Stomach smooth muscle (tissue), 2 donors: ENCODE measurements around the gene QRFPR.

Experiments
- H3K27ac ChIP-seq: one replicate; pipeline ENCODE4 v1.7.0; 2013; ENCODE audit warnings: mild to moderate bottlenecking, low read length, inconsistent platforms
- H3K27me3 ChIP-seq, 2 donors: one replicate each; pipeline ENCODE4 v1.7.0; 2013; ENCODE audit warnings: low read length in 2 of 2; ENCODE audit not compliant: insufficient read depth in 2 of 2, control insufficient read depth in 1 of 2
- H3K36me3 ChIP-seq, 2 donors: one replicate each; pipeline ENCODE4 v1.7.0; 2013; ENCODE audit warnings: low read length in 2 of 2; ENCODE audit not compliant: control insufficient read depth in 2 of 2, insufficient read depth in 2 of 2
- H3K4me1 ChIP-seq: one replicate; pipeline ENCODE4 v1.7.0; 2013; ENCODE audit warnings: low read length; ENCODE audit not compliant: control insufficient read depth, insufficient read depth
- H3K4me3 ChIP-seq, 2 donors: one replicate each; pipeline ENCODE4 v1.7.0; 2013; ENCODE audit warnings: low read length in 2 of 2
- H3K9ac ChIP-seq, 2 donors: one replicate each; pipeline ENCODE4 v1.7.0; 2013; ENCODE audit warnings: low read length in 2 of 2, mild to moderate bottlenecking in 1 of 2
- H3K9me3 ChIP-seq, 2 donors: one replicate each; pipeline ENCODE4 v1.7.0; 2013; ENCODE audit warnings: low read length in 2 of 2; ENCODE audit not compliant: control insufficient read depth in 2 of 2
- donor health status: healthy.
- donor health status: Pancreatic carcinoma.

QRFPR gene

GRCh38 chr4:121308328-121308663, 72.5 kb downstream of the QRFPR start:
- Histone ChIP-seq H3K9me3 (no peaks in the 10 kb centered on the region), H3K4me3 (no peak overlapping the region), H3K4me1 (no peaks in the 10 kb centered on the region), H3K36me3 (no peaks in the 10 kb centered on the region), H3K27ac (no peak overlapping the region), H3K9ac (no peak overlapping the region), H3K27me3 (no peaks in the 10 kb centered on the region)

DNA sequence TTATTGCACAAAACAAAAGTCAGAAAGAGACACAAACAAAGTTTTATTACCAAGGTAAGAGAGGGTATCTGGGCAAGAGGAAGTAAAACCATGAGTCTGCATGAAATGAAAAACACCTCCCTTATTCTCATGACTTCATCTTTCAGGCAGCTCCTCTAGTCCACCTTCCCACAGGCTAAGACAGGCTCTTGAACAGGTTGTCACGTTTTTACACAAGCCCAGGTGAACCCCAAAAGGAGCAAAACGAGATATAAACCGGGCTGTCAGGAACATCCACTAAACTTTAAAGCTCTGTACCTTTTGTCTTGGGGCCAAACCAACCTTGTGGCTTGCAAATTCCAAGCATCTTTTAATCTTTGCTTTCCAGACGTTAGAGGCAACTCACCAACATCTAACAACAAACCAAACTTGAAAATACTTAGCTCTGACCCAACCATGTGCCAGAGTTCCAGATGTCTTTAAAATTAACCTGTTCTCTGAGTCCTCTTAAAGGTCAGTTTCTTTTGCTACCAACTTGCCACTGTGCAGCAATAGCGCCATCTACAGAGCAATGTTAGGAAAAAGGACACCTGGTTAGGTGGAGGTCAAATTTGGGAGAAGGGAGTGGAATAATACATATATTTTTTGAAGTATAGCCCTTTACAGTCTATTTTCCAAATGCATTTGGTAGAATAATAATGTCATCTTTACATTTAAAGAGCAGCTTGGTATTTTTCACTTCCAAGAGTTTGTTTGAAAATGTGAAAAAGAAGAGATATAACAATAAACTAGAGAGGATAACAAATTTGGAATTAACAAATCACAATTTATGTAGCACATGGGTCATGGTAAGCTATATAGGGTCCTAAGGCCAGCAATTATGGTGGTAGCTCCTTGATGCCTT, 73.1 kb downstream of the QRFPR start:
- H3K4me1 ChIP-seq = no peaks in the 10 kb centered on the region
- no peak overlapping the region for H3K27ac ChIP-seq
- no peak overlapping the region for H3K9ac ChIP-seq
- no peaks in the 10 kb centered on the region for H3K36me3 ChIP-seq
- no peaks in the 10 kb centered on the region for H3K9me3 ChIP-seq
- no peak overlapping the region for H3K4me3 ChIP-seq
- no peaks in the 10 kb centered on the region for H3K27me3 ChIP-seq

- Histone ChIP-seq H3K9ac (no peak overlapping the region), H3K9me3 (no peaks in the 10 kb centered on the region), H3K27ac (no peak overlapping the region), H3K4me1 (no peaks in the 10 kb centered on the region), H3K27me3 (no peaks in the 10 kb centered on the region), H3K36me3 (no peaks in the 10 kb centered on the region), H3K4me3 (no peak overlapping the region)
Observed at GRCh38 chr4:121306931-121307330, 73.9 kb downstream of the QRFPR start.

- Histone ChIP-seq H3K4me1 (no peaks in the 10 kb centered on the region), H3K9me3 (no peaks in the 10 kb centered on the region), H3K36me3 (no peaks in the 10 kb centered on the region), H3K4me3 (no peak overlapping the region), H3K27ac (no peak overlapping the region), H3K27me3 (no peaks in the 10 kb centered on the region), H3K9ac (no peak overlapping the region)
Observed at GRCh38 chr4:121304893-121305292, 75.9 kb downstream of the QRFPR start.

DNA sequence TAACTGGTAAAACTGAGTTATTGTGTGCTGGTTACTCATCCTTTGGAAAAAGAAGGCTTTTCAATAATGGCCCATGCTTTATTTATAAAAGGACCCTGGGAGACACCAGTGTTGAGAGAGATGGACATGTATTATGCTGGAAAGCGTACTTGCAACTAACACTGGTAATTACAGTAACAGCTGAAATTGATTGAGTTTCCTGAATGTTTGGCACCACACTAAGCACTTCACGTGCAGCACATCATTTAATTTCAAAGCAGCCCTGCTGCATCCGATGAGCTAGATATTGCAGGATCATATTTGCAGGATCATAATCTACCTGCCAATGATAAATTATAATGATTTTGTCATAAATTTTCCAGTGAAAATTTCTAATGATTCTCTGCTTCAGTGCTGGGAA, 81.5 kb downstream of the QRFPR start:
- no peaks in the 10 kb centered on the region for H3K36me3 ChIP-seq
- H3K9me3 ChIP-seq = no peaks in the 10 kb centered on the region
- H3K4me3 ChIP-seq = no peak overlapping the region
- H3K27me3 ChIP-seq = no peaks in the 10 kb centered on the region
- H3K9ac ChIP-seq = no peak overlapping the region
- H3K4me1 ChIP-seq = no peaks in the 10 kb centered on the region
- H3K27ac ChIP-seq = no peak overlapping the region

- Histone ChIP-seq H3K27ac (no peak overlapping the region), H3K9me3 (peaks cover 0 to 3% of the 10 kb centered on the region in 2 donors), H3K27me3 (no peaks in the 10 kb centered on the region), H3K36me3 (no peaks in the 10 kb centered on the region), H3K9ac (no peak overlapping the region), H3K4me3 (no peak overlapping the region), H3K4me1 (no peaks in the 10 kb centered on the region)
Observed at GRCh38 chr4:121283319-121283718, 97.5 kb downstream of the QRFPR start.

DNA sequence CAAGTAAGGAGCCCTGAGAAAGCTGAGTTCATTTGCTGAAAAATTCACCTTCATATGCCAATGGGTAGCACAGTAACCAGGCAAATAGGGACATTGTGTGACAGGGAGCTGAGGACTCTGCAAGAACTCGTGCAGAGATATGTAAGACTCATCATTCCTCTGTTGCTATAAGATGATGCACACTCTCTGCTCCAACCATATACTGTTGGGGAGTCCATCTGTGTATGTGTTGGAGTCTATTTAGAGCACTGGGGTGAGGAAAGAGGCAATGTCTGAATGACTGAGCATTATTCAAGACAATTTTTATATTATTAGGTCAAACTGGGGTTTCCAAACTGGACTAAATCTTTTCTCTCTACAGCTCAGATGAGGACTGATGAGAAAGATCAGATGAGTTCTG, 100.4 kb downstream of the QRFPR start:
- H3K36me3 ChIP-seq = no peaks in the 10 kb centered on the region
- peaks cover 0 to 3% of the 10 kb centered on the region in 2 donors for H3K9me3 ChIP-seq
- H3K27me3 ChIP-seq = no peaks in the 10 kb centered on the region
- H3K27ac ChIP-seq = no peak overlapping the region
- no peak overlapping the region for H3K9ac ChIP-seq
- H3K4me1 ChIP-seq = no peaks in the 10 kb centered on the region
- H3K4me3 ChIP-seq = no peak overlapping the region

DNA sequence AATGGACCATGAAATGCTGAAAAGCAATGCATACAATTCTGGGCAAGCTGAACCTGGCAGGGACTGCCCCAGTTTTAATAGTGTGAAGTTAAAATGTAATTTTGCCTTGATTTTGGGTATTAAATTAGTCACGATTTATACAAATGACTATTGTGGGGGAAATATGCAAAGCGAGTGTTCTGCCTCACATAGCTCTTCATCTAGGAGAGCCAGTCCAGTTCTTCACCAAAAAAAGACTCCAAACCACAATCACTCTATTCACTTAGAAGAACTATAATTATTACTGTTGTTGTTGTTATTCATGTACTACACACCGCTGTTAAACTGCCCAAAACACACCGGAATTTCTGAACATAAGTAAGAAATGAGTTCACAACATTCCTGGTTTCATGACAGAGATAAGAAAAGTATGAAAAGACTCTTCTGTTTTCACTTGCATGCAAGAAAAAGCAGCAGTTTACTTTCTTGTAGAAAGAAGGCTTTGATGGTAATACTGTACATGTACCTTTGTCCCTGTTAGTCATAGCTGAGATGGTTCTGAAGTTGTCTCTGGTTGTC, 101.9 kb downstream of the QRFPR start:
- H3K4me1 ChIP-seq = no peaks in the 10 kb centered on the region
- H3K27me3 ChIP-seq = no peaks in the 10 kb centered on the region
- H3K9ac ChIP-seq = no peak overlapping the region
- no peaks in the 10 kb centered on the region for H3K9me3 ChIP-seq
- no peak overlapping the region for H3K27ac ChIP-seq
- H3K4me3 ChIP-seq = no peak overlapping the region
- H3K36me3 ChIP-seq = no peaks in the 10 kb centered on the region
